HCT116 (cell line): Measurements from ENCODE around the gene IPO13.

Experiments
- ATF3 ChIP-seq: IDR thresholded peaks from 2 replicates; pipeline ENCODE4 v1.6.1; 2012
- CTCF ChIP-seq, 3 experiments: fragments of 200-600 bp in 1 of 3; sonication (generic) in 1 of 3; IDR thresholded peaks in 2 of 3; conservative IDR thresholded peaks in 1 of 3; 2 replicates each; pipeline ENCODE4 v1.5.1; 2012 to 2017; ENCODE audit warnings: low read depth in 2 of 3, low read length in 2 of 3, antibody characterized with exemption in 1 of 3, borderline replicate concordance in 1 of 3, control low read depth in 1 of 3, mild to moderate bottlenecking in 1 of 3, mixed read lengths in 1 of 3, mixed run types in 1 of 3, moderate library complexity in 1 of 3; ENCODE audit not compliant: insufficient read depth in 1 of 3
- FOSL1 ChIP-seq: IDR thresholded peaks from 2 replicates; pipeline ENCODE4 v1.6.1; 2012; ENCODE audit warnings: low read depth
- MAX ChIP-seq: IDR thresholded peaks from 2 replicates; pipeline ENCODE4 v1.6.1; 2012
- POLR2A ChIP-seq: IDR thresholded peaks from 2 replicates; pipeline ENCODE4 v1.7.0; 2011; ENCODE audit warnings: borderline replicate concordance; ENCODE audit not compliant: insufficient read depth, insufficient read length; ENCODE audit errors: extremely low read depth
- POLR2AphosphoS5 ChIP-seq: IDR thresholded peaks from 2 replicates; pipeline ENCODE4 v1.6.1; 2011; ENCODE audit warnings: mild to moderate bottlenecking, low read depth, low read length, moderate library complexity
- SRF ChIP-seq: IDR thresholded peaks from 2 replicates; pipeline ENCODE4 v1.6.1; 2012; ENCODE audit warnings: low read depth
- ZBTB33 ChIP-seq: IDR thresholded peaks from 2 replicates; pipeline ENCODE4 v1.6.1; 2011; ENCODE audit warnings: mild to moderate bottlenecking, low read length, moderate library complexity; ENCODE audit not compliant: insufficient replicate concordance; ENCODE audit errors: extremely low read depth
- ZNF274 ChIP-seq: fragments of 200-500 bp; sonication (Bioruptor generic); IDR thresholded peaks from 2 replicates; pipeline ENCODE4 v1.6.1; 2014; ENCODE audit warnings: mild to moderate bottlenecking, low read depth, low read length, inconsistent platforms

GRCh38 chr1:43947874-43948437 is 1.2 kb downstream of the IPO13 start:
- no peak for TF ChIP-seq POLR2A
- TF ChIP-seq CTCF (IDR thresholded peaks at IDR 0.05 in 2 of 3, conservative IDR thresholded peaks at IDR 0.05 in 1 of 3; ENCODE audit: borderline replicate concordance in 1 of 3, insufficient read depth in 1 of 3, low read depth in 2 of 3, low read length in 2 of 3): no peak
- no peak for TF ChIP-seq POLR2AphosphoS5
- TF ChIP-seq SRF: no peak
- no peak for TF ChIP-seq MAX
- no peak for TF ChIP-seq ZNF274
- no peak for TF ChIP-seq ZBTB33
- TF ChIP-seq ATF3: no peak
- TF ChIP-seq FOSL1: no peak
